ENCODE measurements around the gene OSBPL8.

Gene OSBPL8

DNA sequence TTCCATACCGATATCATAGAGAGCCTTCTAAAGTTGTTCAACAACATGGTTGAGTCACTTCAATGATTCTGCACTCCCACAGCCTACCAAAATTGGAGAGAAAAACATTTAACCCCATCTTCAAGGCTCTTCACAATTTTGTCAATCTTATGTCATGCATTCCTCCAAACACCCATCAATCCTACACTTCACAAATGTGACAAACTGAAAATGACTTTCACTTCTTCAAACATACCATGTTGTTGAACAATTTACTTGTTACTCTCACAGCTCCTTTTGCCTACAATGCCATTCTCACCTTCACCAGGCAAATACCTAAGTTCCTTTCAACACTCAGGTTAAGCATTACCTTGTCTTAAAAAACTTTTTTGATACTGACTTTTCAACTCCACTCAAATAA, 88.0 kb downstream of the OSBPL8 start:
- no peaks in the 10 kb centered on the region for H3K27me3 ChIP-seq (ENCODE audit: low read length)
- H3K4me2 ChIP-seq (ENCODE audit: low read depth, low read length, poor library complexity, severe bottlenecking): no peak overlapping the region
- no peaks in the 10 kb centered on the region for H3K9me3 ChIP-seq (ENCODE audit: insufficient read depth, low read length)
- H2AFZ ChIP-seq (ENCODE audit: low read depth, low read length, severe bottlenecking): no peak overlapping the region
- TF ChIP-seq, protein P1, sequence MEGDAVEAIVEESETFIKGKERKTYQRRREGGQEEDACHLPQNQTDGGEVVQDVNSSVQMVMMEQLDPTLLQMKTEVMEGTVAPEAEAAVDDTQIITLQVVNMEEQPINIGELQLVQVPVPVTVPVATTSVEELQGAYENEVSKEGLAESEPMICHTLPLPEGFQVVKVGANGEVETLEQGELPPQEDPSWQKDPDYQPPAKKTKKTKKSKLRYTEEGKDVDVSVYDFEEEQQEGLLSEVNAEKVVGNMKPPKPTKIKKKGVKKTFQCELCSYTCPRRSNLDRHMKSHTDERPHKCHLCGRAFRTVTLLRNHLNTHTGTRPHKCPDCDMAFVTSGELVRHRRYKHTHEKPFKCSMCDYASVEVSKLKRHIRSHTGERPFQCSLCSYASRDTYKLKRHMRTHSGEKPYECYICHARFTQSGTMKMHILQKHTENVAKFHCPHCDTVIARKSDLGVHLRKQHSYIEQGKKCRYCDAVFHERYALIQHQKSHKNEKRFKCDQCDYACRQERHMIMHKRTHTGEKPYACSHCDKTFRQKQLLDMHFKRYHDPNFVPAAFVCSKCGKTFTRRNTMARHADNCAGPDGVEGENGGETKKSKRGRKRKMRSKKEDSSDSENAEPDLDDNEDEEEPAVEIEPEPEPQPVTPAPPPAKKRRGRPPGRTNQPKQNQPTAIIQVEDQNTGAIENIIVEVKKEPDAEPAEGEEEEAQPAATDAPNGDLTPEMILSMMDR (IDR thresholded peaks at IDR 0.05; ENCODE audit: insufficient read depth, low read length, poor library complexity, severe bottlenecking): no peak
- TF ChIP-seq EZH2phosphoT487 (conservative IDR thresholded peaks at IDR 0.05; ENCODE audit: low read length): no peak
- H3F3A ChIP-seq (ENCODE audit: insufficient read depth): no peaks in the 10 kb centered on the region
- no peak overlapping the region for H3K4me3 ChIP-seq (ENCODE audit: insufficient read depth, low read length, poor library complexity, severe bottlenecking)
- peaks cover 18% of the 10 kb centered on the region; the same call in 1 of the 2 replicates for H3K79me2 ChIP-seq (ENCODE audit: insufficient read depth, low read length)
- no peaks in the 10 kb centered on the region for H3K9me2 ChIP-seq (replicated peaks; ENCODE audit: insufficient read depth, low read length)
- no peak overlapping the region for H3K27ac ChIP-seq (ENCODE audit: low read depth, low read length)
- no peak overlapping the region for H3K9ac ChIP-seq (ENCODE audit: low read length)
- H3K36me3 ChIP-seq (ENCODE audit: low read length): no peaks in the 10 kb centered on the region
- H4K20me1 ChIP-seq (ENCODE audit: low read depth, low read length): 0 out of 2 replicates have a peak, but pooled peaks cover 3% of the 10 kb centered on the region

DNA sequence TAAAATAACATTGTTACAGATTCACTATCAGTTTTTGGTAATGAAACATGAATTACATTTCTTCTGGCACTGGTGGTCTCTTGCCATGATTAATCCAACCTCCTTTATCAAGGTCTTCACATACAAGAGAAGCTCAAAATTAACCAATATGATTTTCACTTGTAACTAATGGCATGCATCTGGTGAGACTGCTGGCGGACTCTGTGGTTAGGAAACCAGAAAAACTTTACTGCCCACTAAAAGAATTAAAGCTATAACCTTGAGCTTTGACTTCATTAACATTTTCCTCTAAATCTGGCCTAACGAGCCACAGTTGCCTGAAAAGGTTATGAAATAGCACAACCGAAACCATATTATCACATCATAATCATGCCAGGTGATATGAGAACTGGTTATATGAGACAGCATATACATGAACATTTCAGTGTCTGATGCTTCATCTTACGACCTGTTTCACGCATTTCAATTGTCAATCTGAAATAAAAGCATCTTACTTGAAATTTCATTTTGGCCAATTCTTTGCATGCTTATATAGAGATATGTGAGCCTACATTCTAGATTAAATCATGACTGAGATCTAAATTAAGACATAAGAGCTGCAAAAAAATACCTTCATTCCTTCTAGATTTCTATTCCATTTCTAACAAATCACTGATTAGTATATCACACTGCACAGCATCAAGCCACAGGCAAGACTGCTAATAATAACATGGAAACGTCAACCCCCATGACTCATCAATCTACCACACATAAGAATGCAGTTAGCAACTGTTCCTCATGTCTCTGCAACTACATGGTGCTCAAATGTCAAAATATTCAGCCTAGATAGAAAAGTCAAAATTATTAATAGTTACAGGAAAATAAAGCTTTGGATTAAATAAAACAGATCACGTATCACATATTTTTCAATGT, 89.3 kb downstream of the OSBPL8 start:
- no peak overlapping the region for H2AFZ ChIP-seq (ENCODE audit: low read depth, low read length, severe bottlenecking)
- H3F3A ChIP-seq (ENCODE audit: insufficient read depth): no peaks in the 10 kb centered on the region
- no peaks in the 10 kb centered on the region for H3K9me2 ChIP-seq (replicated peaks; ENCODE audit: insufficient read depth, low read length)
- no peak overlapping the region for H3K4me3 ChIP-seq (ENCODE audit: insufficient read depth, low read length, poor library complexity, severe bottlenecking)
- H4K20me1 ChIP-seq (ENCODE audit: low read depth, low read length): 0 out of 2 replicates have a peak, but pooled peaks cover 3% of the 10 kb centered on the region
- H3K27me3 ChIP-seq (ENCODE audit: low read length): no peaks in the 10 kb centered on the region
- H3K27ac ChIP-seq (ENCODE audit: low read depth, low read length): no peak overlapping the region
- H3K9ac ChIP-seq (ENCODE audit: low read length): no peak overlapping the region
- H3K36me3 ChIP-seq (ENCODE audit: low read length): no peaks in the 10 kb centered on the region
- H3K79me2 ChIP-seq (ENCODE audit: insufficient read depth, low read length): peaks cover 18% of the 10 kb centered on the region; the same call in 1 of the 2 replicates
- no peak overlapping the region for H3K4me2 ChIP-seq (ENCODE audit: low read depth, low read length, poor library complexity, severe bottlenecking)
- TF ChIP-seq, protein P1 (IDR thresholded peaks at IDR 0.05; ENCODE audit: insufficient read depth, low read length, poor library complexity, severe bottlenecking): no peak
- no peak for TF ChIP-seq EZH2phosphoT487 (conservative IDR thresholded peaks at IDR 0.05; ENCODE audit: low read length)
- H3K9me3 ChIP-seq (ENCODE audit: insufficient read depth, low read length): no peaks in the 10 kb centered on the region

DNA sequence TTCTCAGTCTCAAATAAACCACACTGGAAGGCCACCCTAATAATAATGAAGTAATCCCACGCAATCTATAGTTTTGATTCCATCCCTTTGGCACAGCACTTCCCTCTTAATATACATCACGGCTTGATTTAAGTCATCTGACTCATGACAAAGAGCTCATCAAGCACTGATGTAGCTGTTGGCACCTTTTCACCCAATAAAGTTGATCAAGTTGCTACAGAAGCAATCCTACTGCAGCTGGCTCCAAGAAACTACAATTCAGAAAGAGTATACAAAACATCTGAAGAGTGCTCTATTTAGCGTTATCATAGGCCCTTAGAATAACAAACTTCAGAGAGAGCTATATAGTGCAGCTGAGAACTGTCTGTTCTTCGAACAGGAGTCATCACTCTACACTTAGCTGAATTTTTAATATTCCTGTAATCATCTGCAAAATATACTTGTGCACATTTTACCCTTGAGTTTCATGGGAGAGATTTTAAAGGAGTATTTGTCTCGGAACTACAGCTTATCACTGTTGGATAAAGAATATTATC, 94.9 kb downstream of the OSBPL8 start:
- no peaks in the 10 kb centered on the region for H3K36me3 ChIP-seq (ENCODE audit: low read length)
- no peak overlapping the region for H3K4me3 ChIP-seq (ENCODE audit: insufficient read depth, low read length, poor library complexity, severe bottlenecking)
- TF ChIP-seq EZH2phosphoT487 (conservative IDR thresholded peaks at IDR 0.05; ENCODE audit: low read length): no peak
- no peaks in the 10 kb centered on the region for H3K27me3 ChIP-seq (ENCODE audit: low read length)
- no peaks in the 10 kb centered on the region for H3F3A ChIP-seq (ENCODE audit: insufficient read depth)
- no peaks in the 10 kb centered on the region for H3K9me2 ChIP-seq (replicated peaks; ENCODE audit: insufficient read depth, low read length)
- no peak overlapping the region for H2AFZ ChIP-seq (ENCODE audit: low read depth, low read length, severe bottlenecking)
- no peak overlapping the region for H3K27ac ChIP-seq (ENCODE audit: low read depth, low read length)
- H3K4me2 ChIP-seq (ENCODE audit: low read depth, low read length, poor library complexity, severe bottlenecking): no peak overlapping the region
- no peaks in the 10 kb centered on the region for H3K9me3 ChIP-seq (ENCODE audit: insufficient read depth, low read length)
- H3K9ac ChIP-seq (ENCODE audit: low read length): no peak overlapping the region
- no peaks in the 10 kb centered on the region for H4K20me1 ChIP-seq (ENCODE audit: low read depth, low read length)
- H3K79me2 ChIP-seq (ENCODE audit: insufficient read depth, low read length): peaks cover 10% of the 10 kb centered on the region
